Adrenal gland (tissue), 5 donors: ENCODE results near the gene SIGLECL1.

Experiments
- POLR2A ChIP-seq, 2 donors: fragments of 450-650 bp; IDR thresholded peaks; one replicate each; pipeline ENCODE4 v1.6.1; 2017; ENCODE audit warnings: antibody characterized with exemption in 2 of 2, mild to moderate bottlenecking in 2 of 2, moderate library complexity in 1 of 2
- TF ChIP-seq, protein P1 (sequence below), 6 experiments: fragments of 450-650 bp in 4 of 6; fragments of 200-600 bp in 2 of 6; sonication (generic) in 1 of 6; IDR thresholded peaks; 1 replicate in 5 of 6; 2 replicates in 1 of 6; pipeline versions ENCODE4 v1.5.1 to v1.8.0; 2016 to 2021; ENCODE audit warnings: antibody characterized with exemption in 6 of 6, mild to moderate bottlenecking in 2 of 6, moderate library complexity in 1 of 6
- donor health status: DM: no; HTN: no; CAD: no.

DNA sequence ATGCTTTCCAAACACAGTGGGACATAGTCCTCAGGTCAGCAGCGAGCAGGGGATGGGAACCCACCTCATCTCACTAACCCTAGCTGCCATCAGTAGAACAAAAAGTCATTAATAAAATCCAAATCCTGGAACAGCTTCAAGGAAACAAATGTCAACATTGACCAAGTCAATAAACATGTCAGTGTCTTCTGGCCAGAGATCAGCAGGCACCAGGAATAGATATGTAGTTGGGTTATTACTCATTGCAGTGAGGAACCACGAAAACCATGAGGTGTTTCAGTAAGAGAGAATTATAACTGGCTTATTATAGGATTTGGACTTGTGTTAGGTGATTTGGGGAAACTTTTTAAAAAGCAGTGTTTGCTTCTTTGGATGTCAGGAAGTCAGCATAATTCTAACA, 43.1 kb upstream of the SIGLECL1 start:
- TF ChIP-seq, protein P1, sequence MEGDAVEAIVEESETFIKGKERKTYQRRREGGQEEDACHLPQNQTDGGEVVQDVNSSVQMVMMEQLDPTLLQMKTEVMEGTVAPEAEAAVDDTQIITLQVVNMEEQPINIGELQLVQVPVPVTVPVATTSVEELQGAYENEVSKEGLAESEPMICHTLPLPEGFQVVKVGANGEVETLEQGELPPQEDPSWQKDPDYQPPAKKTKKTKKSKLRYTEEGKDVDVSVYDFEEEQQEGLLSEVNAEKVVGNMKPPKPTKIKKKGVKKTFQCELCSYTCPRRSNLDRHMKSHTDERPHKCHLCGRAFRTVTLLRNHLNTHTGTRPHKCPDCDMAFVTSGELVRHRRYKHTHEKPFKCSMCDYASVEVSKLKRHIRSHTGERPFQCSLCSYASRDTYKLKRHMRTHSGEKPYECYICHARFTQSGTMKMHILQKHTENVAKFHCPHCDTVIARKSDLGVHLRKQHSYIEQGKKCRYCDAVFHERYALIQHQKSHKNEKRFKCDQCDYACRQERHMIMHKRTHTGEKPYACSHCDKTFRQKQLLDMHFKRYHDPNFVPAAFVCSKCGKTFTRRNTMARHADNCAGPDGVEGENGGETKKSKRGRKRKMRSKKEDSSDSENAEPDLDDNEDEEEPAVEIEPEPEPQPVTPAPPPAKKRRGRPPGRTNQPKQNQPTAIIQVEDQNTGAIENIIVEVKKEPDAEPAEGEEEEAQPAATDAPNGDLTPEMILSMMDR (IDR thresholded peaks at IDR 0.05) = no peak
- no peak for TF ChIP-seq POLR2A (IDR thresholded peaks at IDR 0.05)
